DOHH2 (cell line): ENCODE measurements around the gene CDCP1.

ENCODE experiments used
- H3F3A ChIP-seq: fragments of 200-600 bp; sonication (generic), shearing (Covaris generic); 2 replicates; pipeline ENCODE4 v1.6.0; 2016; ENCODE audit warnings: antibody characterized with exemption, mild to moderate bottlenecking; ENCODE audit not compliant: control insufficient read depth, insufficient read depth
- H3K27ac ChIP-seq: fragments of 200-600 bp; sonication (generic); 2 replicates; pipeline ENCODE4 v1.5.1; 2014; ENCODE audit warnings: low read depth, mild to moderate bottlenecking, low read length, moderate library complexity
- H3K27me3 ChIP-seq: fragments of 200-600 bp; sonication (generic); 2 replicates; pipeline ENCODE4 v1.6.1; 2014; ENCODE audit warnings: mild to moderate bottlenecking, low read length, mixed read lengths; ENCODE audit not compliant: control insufficient read depth
- H3K36me3 ChIP-seq: fragments of 200-600 bp; sonication (generic); 2 replicates; pipeline ENCODE4 v1.6.1; 2014; ENCODE audit warnings: mild to moderate bottlenecking, low read length, moderate library complexity, mixed read lengths; ENCODE audit not compliant: control insufficient read depth
- H3K4me1 ChIP-seq: fragments of 200-600 bp; sonication (generic); 2 replicates; pipeline ENCODE4 v1.6.1; 2014; ENCODE audit warnings: mild to moderate bottlenecking, low read length, mixed read lengths; ENCODE audit not compliant: control insufficient read depth
- H3K4me2 ChIP-seq: fragments of 200-600 bp; sonication (generic); 2 replicates; pipeline ENCODE4 v1.6.0; 2014; ENCODE audit warnings: mild to moderate bottlenecking, low read length, moderate library complexity
- H3K4me3 ChIP-seq: fragments of 200-600 bp; sonication (generic); 2 replicates; pipeline ENCODE4 v1.5.1; 2014; ENCODE audit warnings: mild to moderate bottlenecking, low read length, mixed read lengths
- H3K79me2 ChIP-seq: fragments of 200-600 bp; sonication (generic); 2 replicates; pipeline ENCODE4 v1.6.1; 2014; ENCODE audit warnings: mild to moderate bottlenecking, low read length, mixed read lengths; ENCODE audit not compliant: control insufficient read depth
- H3K9me2 ChIP-seq: fragments of 200-600 bp; sonication (generic); replicated peaks from 2 replicates; pipeline ENCODE4 v1.6.1; 2014; ENCODE audit warnings: mild to moderate bottlenecking, low read length, mixed read lengths; ENCODE audit not compliant: control insufficient read depth
- H3K9me3 ChIP-seq: fragments of 200-600 bp; sonication (generic); 2 replicates; pipeline ENCODE4 v1.6.1; 2014; ENCODE audit warnings: antibody characterized with exemption, low read length, mixed read lengths; ENCODE audit not compliant: control insufficient read depth, insufficient read depth
- H4K20me1 ChIP-seq: fragments of 200-600 bp; sonication (generic); 2 replicates; pipeline ENCODE4 v1.6.0; 2014; ENCODE audit warnings: low read depth, mild to moderate bottlenecking, antibody characterized with exemption, low read length, moderate library complexity; ENCODE audit not compliant: control insufficient read depth, insufficient read depth
- CTCF ChIP-seq: fragments of 200-600 bp; sonication (generic); IDR thresholded peaks from one replicate; pipeline ENCODE4 v1.5.1; 2014; ENCODE audit warnings: antibody characterized with exemption, mild to moderate bottlenecking, low read depth, low read length; ENCODE audit not compliant: poor library complexity, severe bottlenecking
- EZH2phosphoT487 ChIP-seq: fragments of 200-600 bp; sonication (generic); IDR thresholded peaks from 2 replicates; pipeline ENCODE4 v1.6.1; 2017; ENCODE audit warnings: borderline replicate concordance, mild to moderate bottlenecking, antibody characterized with exemption, low read length, moderate library complexity, mixed read lengths

CDCP1 gene

DNA sequence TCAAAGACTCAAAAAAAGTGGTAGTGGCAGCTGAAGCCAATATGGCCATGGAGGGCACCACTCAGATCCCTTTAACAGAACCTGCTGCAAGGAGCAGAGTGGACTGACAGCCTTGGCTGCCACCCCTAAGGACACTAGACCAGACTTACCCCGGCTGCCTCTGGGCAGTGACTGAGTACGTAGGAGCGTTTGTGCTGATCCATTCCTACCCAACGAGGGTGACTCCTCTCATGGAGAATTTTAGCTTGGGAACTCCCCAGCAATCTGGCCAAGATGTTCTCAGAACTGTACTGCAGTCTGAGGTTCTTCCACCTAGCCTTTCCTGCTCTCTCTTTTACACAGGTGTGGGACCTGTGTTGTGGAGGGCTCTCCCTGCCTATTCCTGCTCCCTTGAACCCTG lies 97.9 kb downstream of the CDCP1 start:
- Histone ChIP-seq H3K4me3 (no peak overlapping the region), H3K79me2 (no peaks in the 10 kb centered on the region), H3K4me2 (no peak overlapping the region), H3K9me3 (no peaks in the 10 kb centered on the region), H3K27me3 (peaks cover 12% of the 10 kb centered on the region), H4K20me1 (no peaks in the 10 kb centered on the region), H3K9me2 (no peaks in the 10 kb centered on the region), H3F3A (no peaks in the 10 kb centered on the region), H3K27ac (no peak overlapping the region), H3K36me3 (no peaks in the 10 kb centered on the region), H3K4me1 (no peaks in the 10 kb centered on the region)
- TF ChIP-seq CTCF (no peak), EZH2phosphoT487 (no peak)

DNA sequence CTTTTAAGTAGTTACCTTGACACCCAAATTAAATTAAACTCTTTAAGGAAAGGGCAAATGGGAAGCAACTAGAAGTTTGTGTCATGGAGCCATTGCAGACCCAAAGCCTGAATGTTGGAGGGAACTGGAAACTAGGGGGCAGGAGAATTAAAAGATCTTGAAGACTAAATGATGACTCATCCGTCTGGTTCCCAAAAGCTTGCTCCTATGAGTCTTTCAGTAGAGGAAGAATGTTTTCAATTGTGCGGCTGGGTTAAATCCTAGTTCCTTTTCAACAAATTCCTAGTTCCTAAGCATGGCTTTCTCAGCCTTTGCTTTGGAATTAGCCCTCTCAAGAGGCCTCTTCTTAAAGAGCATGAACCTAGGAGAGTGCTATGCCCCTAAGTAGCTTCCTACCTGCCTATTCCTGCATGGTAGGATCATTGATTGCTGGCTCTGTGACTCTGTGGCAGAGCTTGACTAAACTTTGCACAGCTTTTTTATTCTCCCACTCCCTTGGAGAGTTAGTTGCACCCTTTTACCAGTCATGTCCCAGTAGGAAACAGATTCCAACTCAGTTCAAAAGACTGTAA lies 102.4 kb downstream of the CDCP1 start:
- H3K27ac ChIP-seq = no peak overlapping the region
- H4K20me1 ChIP-seq = no peaks in the 10 kb centered on the region
- H3K79me2 ChIP-seq = no peaks in the 10 kb centered on the region
- H3K4me1 ChIP-seq = no peaks in the 10 kb centered on the region
- no peaks in the 10 kb centered on the region for H3K36me3 ChIP-seq
- no peak overlapping the region for H3K4me2 ChIP-seq
- TF ChIP-seq CTCF (no peak), EZH2phosphoT487 (no peak)
- no peak overlapping the region for H3K4me3 ChIP-seq
- no peaks in the 10 kb centered on the region for H3K9me2 ChIP-seq
- peaks cover 18% of the 10 kb centered on the region for H3K27me3 ChIP-seq
- no peaks in the 10 kb centered on the region for H3K9me3 ChIP-seq
- H3F3A ChIP-seq = no peaks in the 10 kb centered on the region

DNA sequence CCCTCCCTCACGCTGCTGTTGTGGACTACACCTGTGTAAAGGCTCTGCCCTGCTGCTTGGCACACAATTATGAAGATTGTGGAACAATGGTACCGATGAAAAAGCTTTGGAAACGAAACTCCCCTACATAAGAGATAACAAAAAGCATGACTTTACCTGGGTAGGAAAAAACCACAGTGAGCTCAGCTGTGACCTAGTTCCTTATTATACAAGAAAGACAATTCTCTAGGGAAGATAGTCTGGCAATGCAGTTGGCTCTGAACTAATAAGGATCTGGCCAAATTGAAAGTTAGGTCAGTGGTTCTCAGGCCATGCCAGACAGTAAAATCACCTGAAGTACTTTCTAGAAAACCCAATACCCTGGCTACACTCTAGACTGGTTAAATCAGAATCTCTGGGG lies 104.0 kb downstream of the CDCP1 start:
- no peak overlapping the region for H3K4me2 ChIP-seq
- no peak overlapping the region for H3K27ac ChIP-seq

More for the DNA sequence above, 104.0 kb downstream of the CDCP1 start:
- Histone ChIP-seq H3K4me1 (no peaks in the 10 kb centered on the region), H3K9me3 (no peaks in the 10 kb centered on the region), H3K4me3 (no peak overlapping the region), H3K9me2 (no peaks in the 10 kb centered on the region), H3K36me3 (no peaks in the 10 kb centered on the region), H3F3A (no peaks in the 10 kb centered on the region), H3K27me3 (peaks cover 12% of the 10 kb centered on the region), H4K20me1 (no peaks in the 10 kb centered on the region), H3K79me2 (no peaks in the 10 kb centered on the region)
- no peak for TF ChIP-seq CTCF
- no peak for TF ChIP-seq EZH2phosphoT487
